ENCODE data around the gene CACNA1F.

- TF ChIP-seq, protein P1, sequence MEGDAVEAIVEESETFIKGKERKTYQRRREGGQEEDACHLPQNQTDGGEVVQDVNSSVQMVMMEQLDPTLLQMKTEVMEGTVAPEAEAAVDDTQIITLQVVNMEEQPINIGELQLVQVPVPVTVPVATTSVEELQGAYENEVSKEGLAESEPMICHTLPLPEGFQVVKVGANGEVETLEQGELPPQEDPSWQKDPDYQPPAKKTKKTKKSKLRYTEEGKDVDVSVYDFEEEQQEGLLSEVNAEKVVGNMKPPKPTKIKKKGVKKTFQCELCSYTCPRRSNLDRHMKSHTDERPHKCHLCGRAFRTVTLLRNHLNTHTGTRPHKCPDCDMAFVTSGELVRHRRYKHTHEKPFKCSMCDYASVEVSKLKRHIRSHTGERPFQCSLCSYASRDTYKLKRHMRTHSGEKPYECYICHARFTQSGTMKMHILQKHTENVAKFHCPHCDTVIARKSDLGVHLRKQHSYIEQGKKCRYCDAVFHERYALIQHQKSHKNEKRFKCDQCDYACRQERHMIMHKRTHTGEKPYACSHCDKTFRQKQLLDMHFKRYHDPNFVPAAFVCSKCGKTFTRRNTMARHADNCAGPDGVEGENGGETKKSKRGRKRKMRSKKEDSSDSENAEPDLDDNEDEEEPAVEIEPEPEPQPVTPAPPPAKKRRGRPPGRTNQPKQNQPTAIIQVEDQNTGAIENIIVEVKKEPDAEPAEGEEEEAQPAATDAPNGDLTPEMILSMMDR (conservative IDR thresholded peaks at IDR 0.05 in 1 of 2, IDR thresholded peaks at IDR 0.05 in 1 of 2; ENCODE audit: extremely low read depth in 1 of 2, insufficient read depth in 1 of 2, low read depth in 1 of 2, low read length in 2 of 2): no peak
- no peak for TF ChIP-seq EZH2 (IDR thresholded peaks at IDR 0.05; ENCODE audit: borderline replicate concordance, low read length)
Observed at GRCh38 chrX:49278081-49278480, 44.9 kb upstream of the CACNA1F start.

Data from mammary epithelial cell (primary cell).